ENCODE data around the gene SAMD5. TPM values are rescaled to one million over a fixed set of nuclear protein-coding genes. Genes with fewer than 3 reads are reported as not detected.

The SAMD5 gene
- total RNA-seq, 1 donor from 2014 or later: 1.5 TPM

DNA sequence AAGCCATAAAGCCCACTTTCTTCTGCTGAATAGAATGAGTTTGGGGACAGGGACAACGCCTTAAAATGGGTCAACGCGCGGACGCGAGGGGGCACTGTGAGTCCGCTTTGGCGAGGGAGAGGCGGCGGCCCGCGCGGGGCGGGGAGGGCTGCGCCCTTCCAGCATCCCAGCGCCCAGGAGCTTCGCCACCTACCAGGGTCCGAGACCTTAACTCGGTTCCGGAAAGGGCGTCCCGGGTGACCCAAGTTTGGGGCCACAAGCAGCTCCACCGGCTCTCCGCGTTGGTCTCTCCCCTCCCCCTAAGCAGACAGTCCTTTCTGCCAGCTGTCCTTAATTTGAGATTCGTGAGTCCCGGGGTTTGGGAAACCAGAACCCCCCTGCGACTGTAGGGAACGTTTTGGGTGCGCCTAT lies 1.8 kb upstream of the SAMD5 start:
- peaks cover 42% of the 10 kb centered on the region for H3K4me1 Mint-ChIP-seq
- peak; percentile 81 for DNase-seq (ENCODE audit: low read depth, low spot score)
- no peaks in the 10 kb centered on the region for H3K36me3 Mint-ChIP-seq (ENCODE audit: low read depth)
- peaks cover 53% of the 10 kb centered on the region for H3K27me3 Mint-ChIP-seq (ENCODE audit: low read depth)
- H3K4me3 Mint-ChIP-seq: peak overlapping the region; percentile 88
- TF ChIP-seq, protein P1, sequence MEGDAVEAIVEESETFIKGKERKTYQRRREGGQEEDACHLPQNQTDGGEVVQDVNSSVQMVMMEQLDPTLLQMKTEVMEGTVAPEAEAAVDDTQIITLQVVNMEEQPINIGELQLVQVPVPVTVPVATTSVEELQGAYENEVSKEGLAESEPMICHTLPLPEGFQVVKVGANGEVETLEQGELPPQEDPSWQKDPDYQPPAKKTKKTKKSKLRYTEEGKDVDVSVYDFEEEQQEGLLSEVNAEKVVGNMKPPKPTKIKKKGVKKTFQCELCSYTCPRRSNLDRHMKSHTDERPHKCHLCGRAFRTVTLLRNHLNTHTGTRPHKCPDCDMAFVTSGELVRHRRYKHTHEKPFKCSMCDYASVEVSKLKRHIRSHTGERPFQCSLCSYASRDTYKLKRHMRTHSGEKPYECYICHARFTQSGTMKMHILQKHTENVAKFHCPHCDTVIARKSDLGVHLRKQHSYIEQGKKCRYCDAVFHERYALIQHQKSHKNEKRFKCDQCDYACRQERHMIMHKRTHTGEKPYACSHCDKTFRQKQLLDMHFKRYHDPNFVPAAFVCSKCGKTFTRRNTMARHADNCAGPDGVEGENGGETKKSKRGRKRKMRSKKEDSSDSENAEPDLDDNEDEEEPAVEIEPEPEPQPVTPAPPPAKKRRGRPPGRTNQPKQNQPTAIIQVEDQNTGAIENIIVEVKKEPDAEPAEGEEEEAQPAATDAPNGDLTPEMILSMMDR (conservative IDR thresholded peaks at IDR 0.05): peak; percentile 88
- H3K9me3 Mint-ChIP-seq: no peaks in the 10 kb centered on the region
- no peak overlapping the region for H3K27ac Mint-ChIP-seq (ENCODE audit: unreplicated experiment)

DNA sequence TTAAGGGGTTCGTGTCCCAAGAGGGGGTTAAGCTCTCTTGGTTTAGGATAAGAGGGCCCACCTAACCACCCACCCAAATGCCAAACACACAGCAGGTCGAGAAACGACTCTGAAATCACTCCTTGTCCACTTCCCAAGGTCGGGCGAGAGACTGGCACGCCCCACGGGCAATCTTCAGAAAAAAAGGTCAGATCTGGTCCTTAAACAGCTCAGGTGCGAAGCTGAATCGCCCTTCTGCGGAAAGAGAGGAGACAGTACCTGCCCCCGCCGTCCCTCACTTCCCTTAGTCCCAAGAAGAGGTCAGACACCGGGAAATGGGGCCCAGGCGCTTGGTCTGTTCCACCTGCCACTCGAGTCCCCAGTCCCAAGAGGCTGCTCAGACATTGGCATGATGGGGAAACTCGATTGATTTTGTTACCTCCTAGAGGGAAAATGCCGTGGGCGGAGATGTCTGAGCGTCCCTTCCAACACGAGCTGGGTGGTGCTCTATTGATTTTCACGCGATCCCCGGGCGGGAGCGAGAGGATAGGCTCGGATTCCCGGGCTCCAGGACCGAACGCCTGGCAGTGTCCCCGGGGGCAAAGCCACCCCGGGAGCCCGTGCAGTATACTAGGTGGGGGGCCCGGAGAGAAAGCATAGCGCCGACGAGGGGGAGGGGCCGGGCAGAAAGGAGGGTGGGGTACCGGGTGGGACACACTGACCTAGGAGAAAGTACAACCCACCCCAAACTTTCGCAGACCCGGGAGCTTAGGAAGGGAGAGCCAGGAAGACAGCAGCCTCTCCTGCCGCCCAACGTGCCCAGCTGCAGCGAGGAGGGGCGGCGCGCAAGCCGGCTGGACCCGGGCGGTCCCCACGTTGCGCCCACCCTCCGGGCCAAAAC lies 1.1 kb upstream of the SAMD5 start:
- no peak overlapping the region for H3K27ac Mint-ChIP-seq (ENCODE audit: unreplicated experiment)
- no peaks in the 10 kb centered on the region for H3K9me3 Mint-ChIP-seq
- peak overlapping the region; percentile 88 for H3K4me3 Mint-ChIP-seq
- peak; percentile 18 for DNase-seq (ENCODE audit: low read depth, low spot score)
- H3K4me1 Mint-ChIP-seq: peaks cover 42% of the 10 kb centered on the region
- H3K36me3 Mint-ChIP-seq (ENCODE audit: low read depth): no peaks in the 10 kb centered on the region
- peaks cover 59% of the 10 kb centered on the region for H3K27me3 Mint-ChIP-seq (ENCODE audit: low read depth)
- TF ChIP-seq, protein P1 (conservative IDR thresholded peaks at IDR 0.05): no peak

DNA sequence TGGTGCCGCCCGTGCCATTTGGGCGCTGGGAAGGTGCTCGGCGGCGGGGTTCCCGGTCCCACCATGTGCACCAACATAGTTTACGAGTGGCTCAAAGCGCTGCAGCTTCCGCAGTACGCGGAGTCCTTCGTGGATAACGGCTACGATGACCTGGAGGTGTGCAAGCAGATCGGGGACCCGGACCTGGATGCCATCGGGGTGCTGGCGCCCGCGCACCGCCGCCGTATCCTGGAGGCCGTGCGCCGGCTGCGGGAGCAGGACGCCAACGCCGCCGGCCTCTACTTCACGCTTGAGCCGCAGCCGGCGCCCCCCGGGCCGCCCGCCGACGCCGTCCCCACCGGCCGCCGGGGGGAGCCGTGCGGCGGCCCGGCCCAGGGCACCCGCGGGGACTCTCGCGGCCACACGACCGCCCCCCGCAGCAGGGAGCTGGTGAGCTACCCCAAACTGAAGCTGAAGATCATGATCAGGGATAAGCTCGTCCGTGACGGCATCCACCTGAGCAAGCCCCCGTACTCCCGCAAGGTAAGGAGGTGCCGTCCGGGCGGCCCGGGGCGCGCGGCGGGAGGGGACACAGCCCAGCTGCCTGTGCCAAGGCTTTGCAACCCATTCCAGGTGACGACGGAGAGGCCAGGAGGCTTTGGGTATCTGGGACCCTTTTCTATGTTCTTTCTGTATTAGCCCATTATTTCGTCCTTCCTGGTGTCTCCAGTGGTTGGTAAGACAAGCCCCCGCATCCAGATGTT lies 547 bp downstream of the SAMD5 start:
- no peaks in the 10 kb centered on the region for H3K36me3 Mint-ChIP-seq (ENCODE audit: low read depth)
- no peak overlapping the region for H3K27ac Mint-ChIP-seq (ENCODE audit: unreplicated experiment)
- no peaks in the 10 kb centered on the region for H3K9me3 Mint-ChIP-seq
- DNase-seq (ENCODE audit: low read depth, low spot score): peak; percentile 26
- H3K4me3 Mint-ChIP-seq: peak overlapping the region; percentile 95
- H3K4me1 Mint-ChIP-seq: peaks cover 30% of the 10 kb centered on the region
- TF ChIP-seq, protein P1 (conservative IDR thresholded peaks at IDR 0.05): peak; percentile 38
- peaks cover 59% of the 10 kb centered on the region for H3K27me3 Mint-ChIP-seq (ENCODE audit: low read depth)

DNA sequence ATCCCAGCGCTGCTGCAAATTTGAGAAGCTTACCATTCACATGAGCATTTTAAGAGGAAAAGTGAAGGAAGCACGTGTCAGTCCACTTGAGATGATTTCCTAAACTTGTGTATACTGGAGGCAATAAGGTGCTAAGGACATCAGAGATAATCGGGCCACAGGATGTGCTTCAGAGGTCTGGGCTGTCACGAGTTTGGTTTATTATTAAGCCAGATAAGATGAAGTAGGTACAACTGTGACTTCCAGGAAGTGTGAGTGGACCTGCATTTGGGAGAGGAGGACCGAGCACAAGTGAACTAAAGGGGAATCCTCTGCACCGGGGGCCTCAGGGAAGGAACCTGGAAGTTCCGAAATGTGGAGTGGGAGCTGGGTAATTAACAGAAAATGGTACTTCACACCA lies 1.4 kb downstream of the SAMD5 start:
- Mint-ChIP-seq H3K4me3 (peak overlapping the region; percentile 89), H3K36me3 (ENCODE audit: low read depth) (no peaks in the 10 kb centered on the region), H3K9me3 (no peaks in the 10 kb centered on the region), H3K4me1 (peaks cover 23% of the 10 kb centered on the region), H3K27me3 (ENCODE audit: low read depth) (peaks cover 59% of the 10 kb centered on the region), H3K27ac (ENCODE audit: unreplicated experiment) (no peak overlapping the region)
- DNase-seq (ENCODE audit: low read depth, low spot score): no peak
- TF ChIP-seq, protein P1 (conservative IDR thresholded peaks at IDR 0.05): no peak

DNA sequence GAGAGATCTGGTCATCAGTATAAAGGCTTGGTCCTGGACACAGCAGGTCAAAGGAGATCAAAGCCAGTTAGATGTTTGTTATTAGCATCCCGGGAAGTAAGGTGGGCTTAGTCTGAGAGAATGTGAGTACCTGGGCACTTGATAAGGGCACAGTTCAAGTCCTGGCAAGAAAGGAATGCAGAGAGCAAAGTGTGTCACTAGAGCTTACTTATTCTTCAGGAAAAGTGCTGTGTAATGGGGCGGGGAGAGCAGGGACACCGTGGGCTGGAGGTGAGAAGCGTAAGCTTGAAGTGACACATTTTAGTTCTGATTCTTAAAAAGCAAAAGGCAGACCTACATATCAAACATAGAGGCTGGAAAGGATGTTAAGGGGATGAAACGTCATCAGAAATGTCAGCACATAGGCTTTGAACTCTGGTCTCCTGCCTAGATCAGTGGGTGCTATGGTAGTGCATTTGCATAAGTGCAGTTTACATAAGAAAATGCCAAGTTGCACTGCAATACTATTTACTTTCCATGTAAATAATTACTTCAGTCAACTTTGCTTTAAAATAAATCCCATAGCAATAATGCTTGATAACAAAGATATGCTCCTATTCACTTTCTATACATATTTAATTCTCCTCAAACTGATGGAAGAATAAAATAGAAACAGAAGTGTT lies 2.6 kb downstream of the SAMD5 start:
- no peak for DNase-seq (ENCODE audit: low read depth, low spot score)
- H3K36me3 Mint-ChIP-seq (ENCODE audit: low read depth): no peaks in the 10 kb centered on the region
- H3K27ac Mint-ChIP-seq (ENCODE audit: unreplicated experiment): no peak overlapping the region
- peak overlapping the region; percentile 89 for H3K4me3 Mint-ChIP-seq
- H3K9me3 Mint-ChIP-seq: no peaks in the 10 kb centered on the region
- H3K27me3 Mint-ChIP-seq (ENCODE audit: low read depth): peaks cover 55% of the 10 kb centered on the region
- peaks cover 16% of the 10 kb centered on the region for H3K4me1 Mint-ChIP-seq
- TF ChIP-seq, protein P1 (conservative IDR thresholded peaks at IDR 0.05): no peak

Data from neural crest cell (in vitro differentiated cells).